Testis (tissue), 2 donors: ENCODE data around the gene HDAC9.

Experiments
- POLR2A ChIP-seq: fragments of 450-650 bp; IDR thresholded peaks from one replicate; pipeline ENCODE4 v1.6.1; 2017; ENCODE audit warnings: antibody characterized with exemption, mild to moderate bottlenecking, moderate library complexity
- TF ChIP-seq, protein P1 (sequence below), 3 experiments: fragments of 450-650 bp in 2 of 3; fragments of 200-600 bp in 1 of 3; sonication (generic) in 1 of 3; IDR thresholded peaks; one replicate each; pipeline ENCODE4 v1.5.1; 2016 to 2019; ENCODE audit warnings: antibody characterized with exemption in 3 of 3, mild to moderate bottlenecking in 2 of 3, moderate library complexity in 1 of 3

DNA sequence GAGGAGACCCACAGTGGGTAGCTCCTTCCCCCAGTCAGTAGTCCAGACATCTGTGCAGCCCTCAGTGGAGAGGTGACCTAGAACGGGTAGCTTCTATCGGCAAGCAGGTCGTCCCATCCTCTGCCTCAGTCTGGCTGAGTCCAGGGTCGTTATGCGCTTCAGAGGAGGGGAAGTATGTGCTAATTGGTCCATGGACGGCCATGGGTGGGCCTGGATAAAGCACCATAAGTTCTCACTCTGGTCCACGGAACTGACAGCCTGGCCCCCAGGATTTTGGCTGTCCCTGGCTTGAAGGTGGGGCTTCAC, 78.6 kb downstream of the HDAC9 start:
- no peak for TF ChIP-seq POLR2A
- TF ChIP-seq, protein P1, sequence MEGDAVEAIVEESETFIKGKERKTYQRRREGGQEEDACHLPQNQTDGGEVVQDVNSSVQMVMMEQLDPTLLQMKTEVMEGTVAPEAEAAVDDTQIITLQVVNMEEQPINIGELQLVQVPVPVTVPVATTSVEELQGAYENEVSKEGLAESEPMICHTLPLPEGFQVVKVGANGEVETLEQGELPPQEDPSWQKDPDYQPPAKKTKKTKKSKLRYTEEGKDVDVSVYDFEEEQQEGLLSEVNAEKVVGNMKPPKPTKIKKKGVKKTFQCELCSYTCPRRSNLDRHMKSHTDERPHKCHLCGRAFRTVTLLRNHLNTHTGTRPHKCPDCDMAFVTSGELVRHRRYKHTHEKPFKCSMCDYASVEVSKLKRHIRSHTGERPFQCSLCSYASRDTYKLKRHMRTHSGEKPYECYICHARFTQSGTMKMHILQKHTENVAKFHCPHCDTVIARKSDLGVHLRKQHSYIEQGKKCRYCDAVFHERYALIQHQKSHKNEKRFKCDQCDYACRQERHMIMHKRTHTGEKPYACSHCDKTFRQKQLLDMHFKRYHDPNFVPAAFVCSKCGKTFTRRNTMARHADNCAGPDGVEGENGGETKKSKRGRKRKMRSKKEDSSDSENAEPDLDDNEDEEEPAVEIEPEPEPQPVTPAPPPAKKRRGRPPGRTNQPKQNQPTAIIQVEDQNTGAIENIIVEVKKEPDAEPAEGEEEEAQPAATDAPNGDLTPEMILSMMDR (IDR thresholded peaks at IDR 0.05): no peak
